HG02642 (cell line): ENCODE measurements around the gene PRDM7.
"Not testable (repeated sequence)": the region's sequence is repeated elsewhere in the genome, so short reads cannot be mapped to it uniquely, and the experiment has no call there.

Experiments used
- ATAC-seq: cut with Tn5 transposase; IDR thresholded peaks from one replicate; pipeline ENCODE4 v1.9.1; 2021; ENCODE audit warnings: mild to moderate bottlenecking; ENCODE audit not compliant: unreplicated experiment, poor library complexity

PRDM7 gene

GRCh38 chr16:90077757-90078578, 837 bp upstream of the PRDM7 start:
- ATAC-seq, result no peak

DNA sequence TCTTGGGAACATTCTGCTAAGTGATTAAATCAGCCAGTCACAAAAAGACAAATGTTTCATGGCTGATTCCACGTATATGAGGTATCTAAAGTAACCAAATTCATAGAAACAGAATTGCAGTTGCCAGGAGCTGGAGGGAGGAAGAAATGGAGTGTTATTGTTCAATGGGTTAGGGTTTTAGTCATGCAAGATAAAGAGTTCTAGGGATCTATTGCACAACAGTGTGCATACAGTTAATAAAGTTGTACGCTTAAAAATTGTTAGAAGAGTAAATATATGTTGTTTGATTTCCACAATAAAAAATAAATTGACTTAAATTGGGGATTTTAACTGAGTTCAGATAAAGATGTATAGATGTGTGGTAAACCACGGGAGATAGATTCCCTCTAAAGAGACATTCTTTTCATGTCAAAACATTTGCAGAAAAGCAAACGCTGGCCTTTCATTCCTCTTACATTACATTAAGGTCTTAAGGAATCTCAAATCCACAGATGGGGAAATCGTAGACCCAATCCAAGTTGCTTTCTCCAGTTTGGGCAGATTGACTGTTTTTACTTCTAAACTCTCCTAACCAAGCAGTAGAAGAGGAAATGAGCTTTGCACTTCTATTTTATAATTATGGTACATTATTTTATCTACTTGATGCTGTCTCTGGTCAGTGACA, 4.6 kb downstream of the PRDM7 start:
- no peak for ATAC-seq

DNA sequence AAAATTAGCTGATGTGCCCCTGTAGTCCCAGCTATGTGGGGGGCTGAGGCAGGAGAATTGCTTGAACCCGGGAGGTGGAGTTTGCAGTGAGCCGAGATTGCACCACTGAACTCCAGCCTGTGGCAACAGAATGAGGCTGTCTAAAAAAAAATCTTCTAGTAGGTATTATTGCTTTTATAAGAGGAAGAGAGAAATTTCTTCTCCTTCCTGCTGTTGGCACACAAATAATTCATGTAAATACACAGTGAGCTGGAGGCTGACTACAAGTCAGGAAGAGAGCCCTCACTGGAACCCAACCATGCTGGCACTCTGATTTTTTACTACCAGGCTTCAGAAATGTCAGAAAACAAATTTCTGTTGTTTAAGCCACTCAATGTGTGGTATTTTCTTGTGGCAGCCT, 6.7 kb downstream of the PRDM7 start:
- ATAC-seq, result no peak

GRCh38 chr16:90061437-90061836, 15.7 kb downstream of the PRDM7 start:
- no peak for ATAC-seq

DNA sequence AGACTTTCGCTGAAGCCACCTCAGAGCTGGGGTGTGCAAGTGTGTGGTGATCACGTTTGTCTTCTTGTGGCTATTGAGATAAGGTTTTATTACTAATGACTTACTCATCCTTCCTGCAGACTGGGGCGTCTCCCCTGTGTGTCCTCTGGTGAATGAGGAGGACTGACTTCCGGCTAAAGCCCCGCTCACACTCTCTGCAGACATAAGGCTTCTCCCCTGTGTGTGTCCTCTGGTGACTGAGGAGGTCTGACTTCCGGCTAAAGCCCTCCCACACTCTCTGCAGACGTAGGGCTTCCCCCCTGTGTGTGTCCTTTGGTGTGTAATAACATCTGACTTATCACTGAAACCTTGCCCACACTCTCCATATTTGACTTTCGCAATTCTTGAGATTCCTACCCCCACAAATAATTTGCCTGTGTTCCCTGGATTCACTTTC, 19.4 kb downstream of the PRDM7 start:
- no peak for ATAC-seq

DNA sequence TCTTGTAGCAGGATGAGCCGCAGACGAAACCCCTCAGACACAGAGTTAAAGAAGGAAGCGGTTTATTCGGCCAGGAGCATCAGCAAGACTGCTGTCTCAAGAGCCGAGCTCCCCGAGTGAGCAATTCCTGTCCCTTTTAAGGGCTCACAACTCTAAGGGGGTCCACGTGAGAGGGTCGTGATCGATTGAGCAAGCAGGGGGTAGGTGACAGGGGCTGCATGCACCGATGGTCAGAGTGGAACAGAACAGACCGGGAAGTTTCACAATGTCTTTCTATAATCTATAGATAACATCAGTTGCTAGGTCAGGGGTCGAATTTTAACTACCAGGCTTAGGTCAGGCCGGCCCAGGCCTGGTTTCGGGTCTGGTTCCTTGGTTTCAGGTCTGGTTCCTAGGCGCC, 20.6 kb downstream of the PRDM7 start:
- not testable (repeated sequence) for ATAC-seq

DNA sequence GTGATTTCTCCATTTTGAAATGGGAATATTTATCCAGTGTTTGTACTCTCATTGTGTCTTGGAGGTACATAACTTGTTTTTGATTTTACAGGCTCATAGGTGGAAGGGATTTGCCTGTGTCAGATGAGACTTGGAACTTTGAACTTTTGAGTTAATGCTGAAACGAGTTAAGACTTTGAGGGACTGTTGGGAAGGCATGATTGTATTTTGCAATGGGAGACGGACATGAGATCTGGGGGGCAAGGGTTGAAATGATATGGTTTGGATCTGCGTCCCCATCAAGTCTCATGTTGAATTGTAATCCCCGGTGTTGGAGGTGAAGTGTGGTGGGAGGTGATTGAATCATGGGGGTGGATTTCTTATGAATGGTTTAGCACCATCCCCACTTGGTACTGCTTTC, 21.8 kb downstream of the PRDM7 start:
- no peak for ATAC-seq

- ATAC-seq, result no peak
Observed at GRCh38 chr16:90054554-90054953, 22.6 kb downstream of the PRDM7 start.

GRCh38 chr16:90053902-90054500, 23.1 kb downstream of the PRDM7 start:
- ATAC-seq, result no peak

DNA sequence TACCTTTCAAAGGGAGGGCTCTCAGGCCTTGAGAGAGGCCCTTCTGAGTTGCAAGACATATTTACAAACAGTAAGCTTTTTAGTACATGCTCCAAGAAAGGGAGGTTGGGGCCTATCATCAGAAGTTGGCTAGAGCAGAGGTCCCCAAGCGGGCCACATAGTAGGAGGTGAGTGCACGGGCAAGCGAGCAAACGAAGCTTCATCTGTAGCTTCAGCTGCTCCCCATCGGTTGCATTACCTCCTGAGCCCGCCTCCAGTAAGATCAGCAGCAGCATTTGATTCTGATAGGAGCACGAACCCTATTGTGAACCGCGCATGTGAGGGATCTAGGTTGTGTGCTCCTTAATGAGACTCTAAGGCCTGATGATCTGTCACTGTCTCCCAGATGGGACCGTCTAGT, 26.2 kb downstream of the PRDM7 start:
- ATAC-seq, result no peak

GRCh38 chr16:90048737-90049330, 28.3 kb downstream of the PRDM7 start:
- no peak for ATAC-seq

DNA sequence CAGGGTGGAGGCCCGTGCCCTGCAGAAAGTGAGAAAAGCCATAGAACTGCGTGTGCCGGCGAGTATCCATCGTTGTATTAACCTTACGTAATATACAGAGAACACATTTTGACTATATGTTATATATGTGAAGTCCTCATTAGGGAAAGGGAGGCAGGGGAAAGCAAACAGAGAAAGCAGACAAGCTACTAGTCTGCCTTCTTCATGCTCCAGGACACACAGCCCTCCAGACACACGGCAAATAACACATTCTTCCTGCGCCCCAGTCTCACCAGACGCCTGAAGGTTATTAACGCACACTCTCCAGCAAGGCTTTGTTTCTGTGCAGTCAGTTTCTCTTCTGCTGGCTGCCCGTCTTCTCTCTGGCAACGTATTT, 28.8 kb downstream of the PRDM7 start:
- no peak for ATAC-seq

DNA sequence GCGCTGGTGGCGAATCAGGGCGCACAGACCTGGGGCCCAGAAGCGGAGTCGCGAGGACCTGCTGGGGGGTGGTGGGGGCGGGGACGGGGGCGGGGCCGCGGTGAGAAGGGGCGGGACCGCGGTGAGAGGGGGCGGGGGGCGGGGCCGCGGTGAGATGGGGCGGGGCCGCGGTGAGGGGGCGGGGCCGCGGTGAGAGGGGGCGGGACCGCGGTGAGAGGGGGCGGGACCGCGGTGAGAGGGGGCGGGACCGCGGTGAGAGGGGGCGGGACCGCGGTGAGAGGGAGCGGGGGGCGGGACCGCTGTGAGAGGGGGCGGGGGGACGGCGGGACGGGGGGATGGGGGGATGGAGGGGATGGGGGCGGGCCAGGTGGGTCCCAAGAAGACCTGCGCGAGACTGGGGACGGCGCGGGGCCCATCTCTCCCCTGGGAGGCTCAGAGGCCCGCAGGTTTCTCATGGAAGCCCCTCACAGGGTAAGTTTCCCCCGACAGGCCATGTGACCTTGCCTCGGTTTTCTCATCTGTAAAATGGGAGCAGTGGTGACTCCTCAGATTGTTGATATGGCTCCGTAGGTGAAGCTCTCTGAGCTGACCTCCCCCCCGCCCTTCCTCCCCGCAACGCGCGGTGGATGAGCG, 29.3 kb downstream of the PRDM7 start:
- no peak for ATAC-seq

- no peak for ATAC-seq
Observed at GRCh38 chr16:90046971-90047713, 30.0 kb downstream of the PRDM7 start.

DNA sequence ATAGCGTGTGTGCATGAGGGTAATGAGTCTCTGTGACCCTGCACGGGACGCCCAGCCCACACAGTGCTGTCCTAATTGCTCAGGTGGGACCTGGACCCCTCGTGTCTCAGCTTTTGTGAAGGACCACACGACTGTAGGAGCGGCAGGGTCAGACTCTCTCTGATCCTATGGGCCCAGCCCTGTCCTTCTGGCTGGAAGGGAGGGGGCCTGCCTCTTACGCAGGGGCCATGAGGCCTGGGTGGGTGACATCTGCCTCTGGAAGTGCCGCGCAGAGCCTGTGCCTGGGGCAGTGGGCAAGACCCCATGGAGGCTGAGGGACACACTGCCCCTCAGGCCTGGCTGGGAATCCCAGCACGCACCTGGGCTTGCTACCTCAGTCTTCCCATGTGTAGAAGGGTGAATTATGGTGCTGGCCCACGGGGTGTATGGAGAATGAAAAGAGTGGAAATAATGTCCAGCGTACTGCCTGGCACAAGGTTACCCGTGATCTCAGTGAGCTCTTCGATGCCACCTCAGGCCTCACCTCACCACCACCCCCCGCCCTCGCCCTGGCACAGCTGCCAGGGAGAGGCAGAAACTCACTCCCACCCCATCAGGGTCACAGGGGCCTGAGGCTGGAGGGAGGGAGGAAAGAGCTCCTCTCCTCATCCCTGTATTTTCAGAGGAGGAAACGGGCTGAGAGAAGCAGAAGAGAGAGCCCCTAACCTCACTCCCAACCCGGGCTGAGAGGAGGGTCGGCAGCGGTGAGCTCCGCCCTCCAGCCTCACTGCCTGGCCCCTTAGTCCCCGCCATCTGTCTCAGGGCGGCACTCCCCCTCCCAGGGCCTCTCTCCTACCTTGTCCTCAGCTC, 30.8 kb downstream of the PRDM7 start:
- no peak for ATAC-seq

DNA sequence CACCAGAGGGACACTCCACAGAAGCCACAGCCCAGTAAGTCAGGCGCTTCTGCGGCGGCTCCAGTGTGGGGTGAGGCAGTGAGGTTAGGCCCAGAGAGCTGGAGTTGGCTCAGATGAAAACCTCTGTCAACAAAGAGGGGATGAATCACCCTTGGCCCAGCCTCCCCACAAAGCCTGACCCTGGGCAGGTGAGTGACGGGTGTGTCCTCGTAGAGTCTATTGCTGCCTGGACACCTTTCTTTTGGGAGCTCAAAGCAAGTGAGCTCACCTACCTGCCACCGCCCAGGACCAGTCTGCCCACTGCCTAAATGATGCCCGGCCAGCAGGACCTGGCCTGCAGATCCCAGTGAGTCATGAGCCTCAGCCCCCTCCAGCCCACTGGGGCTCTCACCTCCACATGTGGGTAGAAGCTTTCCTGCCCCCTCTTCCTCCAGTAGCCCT, 33.0 kb downstream of the PRDM7 start:
- ATAC-seq, result no peak

DNA sequence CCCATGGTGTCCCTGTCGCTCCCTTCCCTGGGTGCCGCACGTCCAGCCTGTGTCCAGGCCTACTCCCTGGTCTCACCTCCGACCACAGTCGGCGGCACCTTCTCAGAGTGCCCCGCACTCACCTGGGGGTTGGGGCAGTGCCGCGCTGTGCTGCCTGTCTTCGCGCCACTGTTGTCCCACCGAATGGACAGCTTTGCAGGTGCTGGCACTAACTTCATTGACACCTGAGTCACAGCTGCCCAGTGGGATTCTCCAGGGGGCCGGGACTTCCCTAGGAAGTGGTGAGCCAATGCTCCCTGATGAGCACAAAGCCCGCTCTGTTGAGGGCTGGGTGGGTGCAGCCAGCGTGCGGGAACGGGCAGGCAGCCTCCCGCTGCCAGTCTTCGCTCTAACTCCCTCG, 33.6 kb downstream of the PRDM7 start:
- ATAC-seq, result no peak

DNA sequence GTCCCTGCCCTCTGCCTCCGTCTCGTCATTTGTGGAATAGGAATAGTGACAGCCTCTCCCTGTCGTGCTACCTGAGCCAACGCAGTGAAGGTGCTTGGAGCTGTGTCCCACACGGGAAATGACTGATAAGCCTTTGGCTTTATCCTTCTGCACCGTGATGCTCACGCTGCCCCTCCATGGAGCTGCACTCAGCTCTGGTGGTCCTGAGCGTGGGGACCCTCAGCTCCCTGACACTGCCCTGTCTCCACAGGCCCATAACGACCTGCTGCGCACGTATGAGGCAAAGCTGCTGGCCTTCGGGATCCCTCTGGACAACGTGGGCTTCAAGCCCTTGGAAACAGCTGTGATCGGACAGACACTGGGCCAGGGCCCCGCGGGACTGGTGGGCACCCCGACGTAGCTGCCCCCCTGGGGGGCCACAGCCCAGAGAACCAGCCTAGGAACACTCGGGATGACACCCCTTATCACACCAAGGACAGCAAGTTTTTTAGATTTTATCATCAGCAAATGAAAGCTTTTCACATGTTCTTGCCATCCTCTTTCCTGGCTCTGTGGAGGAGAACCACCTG, 34.1 kb downstream of the PRDM7 start:
- ATAC-seq, result no peak
